GM20431 (cell line): Measurements from ENCODE around the gene UGT1A8.

ENCODE experiments used
- in situ Hi-C: fragments of 300-500 bp; cut with MseI, MboI; formaldehyde crosslinking; loops from one replicate; pipeline ENCODE4 v1.15.0; 2020; ENCODE audit warnings: low sequenced_read_pairs; ENCODE audit not compliant: unreplicated experiment

The UGT1A8 gene

GRCh38 chr2:233681521-233682099, 64.2 kb downstream of the UGT1A8 start, which contains the start of gene UGT1A7:
Gene UGT1A7, plus strand, starts transcription at chr2:233681901. Its CDS starts 37 bp downstream, at chr2:233681938.
- in situ Hi-C loops: no loop called here

DNA sequence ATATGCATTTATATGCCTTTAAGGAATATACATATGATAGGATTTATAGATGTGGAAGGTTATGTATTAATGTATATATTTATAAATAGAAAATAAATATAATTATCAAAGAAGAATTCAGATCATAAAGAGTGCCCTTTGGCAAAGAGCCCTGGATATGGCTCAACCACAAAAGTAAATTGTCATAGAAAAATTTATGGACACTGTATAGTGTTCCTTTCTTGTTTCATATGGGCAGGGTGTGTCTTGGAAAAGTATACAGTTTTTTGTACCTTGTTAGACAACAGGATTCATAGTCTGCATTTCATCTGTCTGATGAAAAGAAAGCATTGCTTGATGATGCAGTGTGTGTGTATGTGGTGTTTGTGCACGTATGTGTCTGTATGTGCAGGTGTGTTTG, 67.2 kb downstream of the UGT1A8 start:
- in situ Hi-C loops: no loop called here

- in situ Hi-C loops: no loop called here
Observed at GRCh38 chr2:233686928-233687327, 69.5 kb downstream of the UGT1A8 start.

GRCh38 chr2:233688341-233688740, 70.9 kb downstream of the UGT1A8 start:
- in situ Hi-C loops: no loop called here

DNA sequence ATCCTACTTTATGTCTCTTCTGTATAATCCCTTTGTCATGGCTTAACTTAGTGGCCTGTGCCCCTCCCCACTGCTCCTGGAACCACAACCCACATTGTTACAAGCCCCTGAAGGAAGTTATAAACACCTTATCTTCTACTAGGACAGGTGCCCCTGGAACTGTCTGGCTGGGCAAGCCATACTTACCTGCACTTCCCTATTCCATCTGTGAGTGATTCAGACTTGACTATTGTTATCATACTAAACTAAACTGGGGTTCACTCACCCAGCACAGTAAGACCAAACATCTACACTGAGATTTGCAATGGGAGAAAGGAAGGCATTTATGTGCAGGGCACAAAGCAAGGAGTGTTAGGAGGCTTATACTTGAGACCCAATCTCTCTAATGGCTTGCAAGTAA, 71.6 kb downstream of the UGT1A8 start:
- in situ Hi-C loops: no loop called here

DNA sequence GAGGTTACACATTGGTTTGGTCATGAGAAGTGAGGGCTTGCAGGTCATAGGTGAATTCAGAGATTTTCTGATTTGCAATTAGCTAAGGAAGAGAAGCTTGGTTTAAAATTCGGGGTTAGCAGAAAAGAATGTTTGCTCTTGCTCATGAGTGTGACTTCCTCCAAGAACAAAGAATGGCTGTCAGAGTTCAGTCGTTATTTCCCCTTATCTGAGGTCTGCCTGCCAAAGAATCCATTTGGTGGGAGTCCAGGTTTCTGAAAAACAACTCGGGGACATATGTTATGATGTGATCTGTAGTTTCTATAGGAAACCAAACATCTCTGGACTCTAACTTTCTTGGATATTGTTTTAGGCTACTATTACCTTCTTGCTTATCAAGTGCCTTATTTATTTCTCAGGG, 72.1 kb downstream of the UGT1A8 start:
- in situ Hi-C loops: no loop called here

DNA sequence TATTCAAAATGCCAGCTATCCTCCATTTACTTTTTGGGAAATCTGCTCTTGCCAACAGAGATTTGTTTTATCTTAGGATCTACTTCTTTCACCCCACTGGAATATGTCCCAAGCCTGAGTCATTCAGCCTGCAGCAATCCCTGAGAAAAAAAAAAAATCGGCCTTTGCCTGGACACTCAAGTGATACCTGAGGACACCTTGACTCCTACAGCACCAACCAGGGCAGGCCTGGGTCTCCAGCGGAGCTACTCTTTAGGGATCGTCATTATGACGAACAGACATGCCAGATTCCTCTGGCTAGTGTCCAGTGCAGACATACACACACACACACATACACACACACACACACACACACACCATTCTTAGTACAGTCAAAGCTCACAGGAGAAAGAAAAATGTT, 73.0 kb downstream of the UGT1A8 start:
- in situ Hi-C loops: no loop called here

DNA sequence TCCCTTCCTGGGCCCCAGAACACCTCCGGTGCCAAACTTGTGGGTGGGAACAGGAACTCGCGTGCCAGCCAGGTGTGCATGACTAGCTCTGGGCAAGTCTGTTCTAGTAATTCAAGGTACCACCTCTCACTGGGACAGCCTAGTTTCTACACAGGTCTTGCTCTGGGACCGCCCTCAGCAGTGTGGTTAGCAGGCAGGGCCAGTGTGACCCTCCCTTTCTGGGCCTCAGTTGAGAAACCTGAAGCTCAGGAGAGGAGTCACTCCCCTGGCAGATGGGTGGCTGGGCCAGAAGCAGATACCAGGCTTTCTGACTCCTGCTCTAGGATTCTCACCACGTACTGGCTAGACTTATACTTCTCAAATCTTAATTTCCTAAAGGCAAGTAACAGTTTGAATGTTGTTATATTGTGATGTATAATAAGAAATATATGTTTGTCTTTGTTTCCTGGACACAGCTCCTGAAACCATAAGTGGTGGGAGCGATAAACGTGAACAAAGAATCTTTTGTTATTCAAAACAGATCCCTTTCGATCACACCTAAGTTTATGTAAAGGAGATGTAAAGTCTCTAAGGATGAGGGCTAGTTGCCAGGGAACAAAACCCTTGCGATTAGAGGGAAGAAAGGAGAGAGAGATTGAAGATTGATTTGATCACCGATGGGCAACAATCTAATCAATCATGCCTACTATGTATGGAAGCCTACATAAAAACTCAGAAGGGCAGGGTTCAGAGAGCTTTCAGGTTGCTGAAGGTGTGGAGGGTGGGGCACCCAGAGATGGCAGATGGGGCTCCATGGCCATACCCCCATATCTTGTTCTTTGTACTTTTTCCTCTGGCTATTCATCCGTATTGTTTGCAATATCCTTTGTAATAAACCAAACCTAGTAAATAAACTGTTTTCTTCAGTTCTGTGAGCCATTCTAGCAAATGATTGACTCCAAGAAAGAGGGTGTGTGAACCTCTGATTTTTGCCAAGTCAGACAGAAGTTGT, 74.3 kb downstream of the UGT1A8 start:
- in situ Hi-C loops: no loop called here

GRCh38 chr2:233692648-233693047, 75.2 kb downstream of the UGT1A8 start, which contains the start of gene UGT1A6:
Gene UGT1A6, plus strand, starts transcription at chr2:233692890. Its CDS starts 115 bp downstream, at chr2:233693005.
- in situ Hi-C loops: no loop called here

- in situ Hi-C loops: no loop called here
Observed at GRCh38 chr2:233693963-233694362, 76.5 kb downstream of the UGT1A8 start.

DNA sequence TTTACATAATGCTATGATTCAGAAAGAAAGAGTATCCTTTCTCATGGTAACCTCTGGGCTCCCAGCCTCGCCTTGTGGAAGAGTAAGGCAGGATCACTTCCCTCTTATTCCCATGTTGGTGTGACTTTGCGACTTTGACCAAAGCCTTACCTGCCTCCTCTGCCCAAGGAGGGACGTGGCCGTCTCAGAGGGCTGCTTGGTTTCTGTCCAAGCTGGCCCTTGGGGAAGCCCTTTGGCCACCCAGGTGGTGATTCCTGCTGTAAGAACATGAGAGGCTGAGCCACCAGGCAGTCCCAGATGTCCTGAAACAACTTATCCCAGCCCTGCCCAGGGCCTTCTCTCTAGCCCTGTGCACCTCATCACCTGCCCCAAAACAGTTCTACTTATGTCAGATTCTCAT, 81.3 kb downstream of the UGT1A8 start:
- in situ Hi-C loops: no loop called here

DNA sequence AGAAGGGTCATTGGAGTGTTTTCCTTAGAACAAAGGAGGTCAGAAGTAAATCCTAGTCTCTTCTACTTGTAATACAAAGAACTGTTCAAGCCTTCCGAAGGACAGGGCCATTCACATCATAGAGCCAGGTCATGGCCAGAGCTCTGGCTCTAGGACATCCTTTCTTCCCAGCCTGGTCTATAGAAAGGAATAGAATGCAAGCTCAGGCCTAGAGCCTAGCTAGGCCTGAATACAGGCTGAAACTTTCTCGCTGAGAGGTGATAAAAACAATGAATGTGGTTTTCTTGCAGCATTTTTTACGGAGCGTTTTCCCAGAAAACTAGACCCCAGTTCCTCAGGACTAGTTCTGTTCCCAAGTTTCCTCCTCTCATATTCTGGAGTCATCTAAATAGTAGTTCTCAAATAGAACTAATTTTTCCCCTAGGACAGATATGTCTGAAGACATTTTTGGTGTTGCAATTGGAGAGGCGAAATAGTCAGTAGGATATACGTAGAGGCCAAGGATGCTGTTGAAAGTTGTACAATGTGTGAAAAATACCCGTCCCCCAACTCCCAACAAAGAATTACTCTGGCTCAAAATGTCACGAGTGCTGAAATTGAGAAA, 82.1 kb downstream of the UGT1A8 start:
- in situ Hi-C loops: loop anchor here (25.0 kb wide), 1 partner anchor 237 kb away; no protein-coding TSS in a partner anchor

- in situ Hi-C loops: loop anchor here (25.0 kb wide), 1 partner anchor 238 kb away; no protein-coding TSS in a partner anchor
Observed at GRCh38 chr2:233700028-233700635, 82.7 kb downstream of the UGT1A8 start.

- in situ Hi-C loops: loop anchor here (25.0 kb wide), 1 partner anchor 239 kb away; no protein-coding TSS in a partner anchor
Observed at GRCh38 chr2:233700842-233701241, 83.4 kb downstream of the UGT1A8 start.

DNA sequence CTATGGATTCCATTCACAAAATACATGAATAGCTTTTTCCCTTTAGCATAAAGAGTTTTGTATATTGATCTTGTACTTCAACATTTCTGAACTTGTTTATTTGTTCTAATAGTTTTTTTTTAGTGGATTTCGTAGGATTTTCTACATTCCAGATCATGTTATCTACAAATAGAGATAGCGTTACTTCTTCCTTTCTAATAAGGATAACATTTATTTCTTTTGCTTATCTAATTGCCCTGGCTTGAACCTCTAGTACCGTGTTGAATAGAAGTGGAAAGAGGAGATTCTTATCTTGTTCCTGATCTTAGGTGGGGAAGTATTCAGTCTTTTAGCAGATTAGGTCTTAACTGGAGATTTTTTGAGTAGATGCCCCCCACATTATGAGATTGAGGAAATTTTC, 84.8 kb downstream of the UGT1A8 start:
- in situ Hi-C loops: loop anchor here (25.0 kb wide), 1 partner anchor 240 kb away; no protein-coding TSS in a partner anchor

- in situ Hi-C loops: loop anchor here (25.0 kb wide), 1 partner anchor 244 kb away; no protein-coding TSS in a partner anchor
Observed at GRCh38 chr2:233705911-233706506, 88.6 kb downstream of the UGT1A8 start.

- in situ Hi-C loops: loop anchor here (25.0 kb wide), 1 partner anchor 244 kb away; no protein-coding TSS in a partner anchor
Observed at GRCh38 chr2:233706720-233707119, 89.3 kb downstream of the UGT1A8 start.

- in situ Hi-C loops: loop anchor here (25.0 kb wide), 1 partner anchor 246 kb away; no protein-coding TSS in a partner anchor
Observed at GRCh38 chr2:233707940-233708644, 90.7 kb downstream of the UGT1A8 start.

- in situ Hi-C loops: loop anchor here (25.0 kb wide), 1 partner anchor 247 kb away; no protein-coding TSS in a partner anchor
Observed at GRCh38 chr2:233708942-233709341, 91.5 kb downstream of the UGT1A8 start.
